ENCODE measurements around the gene STK26. TPM values are rescaled to one million over a fixed set of nuclear protein-coding genes. Genes with fewer than 3 reads are reported as not detected.

The STK26 gene
- total RNA-seq, 4 donors from 2014 or later: 8.6 to 12.6 (median 11.3) TPM

DNA sequence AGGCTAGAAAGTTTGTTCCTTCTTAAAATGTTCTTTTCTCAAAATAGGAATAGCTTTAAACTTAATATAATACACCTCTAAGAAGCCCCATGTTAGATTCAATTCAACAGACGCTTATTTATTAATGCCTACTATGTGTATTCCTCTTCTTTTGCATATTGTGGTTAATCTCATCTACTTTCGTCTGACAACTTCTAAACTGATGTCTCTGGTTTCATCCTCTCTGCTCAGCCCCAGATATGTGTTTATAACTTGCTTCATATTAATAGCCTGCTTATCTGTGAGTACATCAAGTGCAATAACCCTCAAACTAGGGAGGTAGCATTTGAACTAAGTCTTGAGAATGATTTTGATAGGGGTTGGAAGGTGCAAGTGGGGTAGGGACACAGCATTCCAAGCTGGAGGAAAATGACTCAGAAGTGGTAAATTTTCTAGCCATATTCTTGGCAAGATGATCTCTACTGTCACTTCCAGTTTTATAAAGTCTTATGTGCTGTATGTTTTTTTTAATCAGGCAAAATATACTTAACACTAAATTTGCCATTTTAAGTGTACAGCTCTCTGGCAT is 37.0 kb downstream of the STK26 start:
- Histone ChIP-seq H3K4me3 (no peak overlapping the region), H3K9me3 (no peaks in the 10 kb centered on the region), H3K4me1 (no peaks in the 10 kb centered on the region), H3K36me3 (no peaks in the 10 kb centered on the region), H3K27me3 (no peaks in the 10 kb centered on the region), H3K27ac (no peak overlapping the region)
- TF ChIP-seq POLR2AphosphoS5 (IDR thresholded peaks at IDR 0.05) (no peak), EP300 (IDR thresholded peaks at IDR 0.05) (no peak), POLR2A (IDR thresholded peaks at IDR 0.05) (no peak)
- TF ChIP-seq, protein P1, sequence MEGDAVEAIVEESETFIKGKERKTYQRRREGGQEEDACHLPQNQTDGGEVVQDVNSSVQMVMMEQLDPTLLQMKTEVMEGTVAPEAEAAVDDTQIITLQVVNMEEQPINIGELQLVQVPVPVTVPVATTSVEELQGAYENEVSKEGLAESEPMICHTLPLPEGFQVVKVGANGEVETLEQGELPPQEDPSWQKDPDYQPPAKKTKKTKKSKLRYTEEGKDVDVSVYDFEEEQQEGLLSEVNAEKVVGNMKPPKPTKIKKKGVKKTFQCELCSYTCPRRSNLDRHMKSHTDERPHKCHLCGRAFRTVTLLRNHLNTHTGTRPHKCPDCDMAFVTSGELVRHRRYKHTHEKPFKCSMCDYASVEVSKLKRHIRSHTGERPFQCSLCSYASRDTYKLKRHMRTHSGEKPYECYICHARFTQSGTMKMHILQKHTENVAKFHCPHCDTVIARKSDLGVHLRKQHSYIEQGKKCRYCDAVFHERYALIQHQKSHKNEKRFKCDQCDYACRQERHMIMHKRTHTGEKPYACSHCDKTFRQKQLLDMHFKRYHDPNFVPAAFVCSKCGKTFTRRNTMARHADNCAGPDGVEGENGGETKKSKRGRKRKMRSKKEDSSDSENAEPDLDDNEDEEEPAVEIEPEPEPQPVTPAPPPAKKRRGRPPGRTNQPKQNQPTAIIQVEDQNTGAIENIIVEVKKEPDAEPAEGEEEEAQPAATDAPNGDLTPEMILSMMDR (IDR thresholded peaks at IDR 0.05): no peak
- no peak for DNase-seq (ENCODE audit: low spot score in 2 of 2)
- WGBS: 67% methylated on average over 2 of the region's 2 CpGs

DNA sequence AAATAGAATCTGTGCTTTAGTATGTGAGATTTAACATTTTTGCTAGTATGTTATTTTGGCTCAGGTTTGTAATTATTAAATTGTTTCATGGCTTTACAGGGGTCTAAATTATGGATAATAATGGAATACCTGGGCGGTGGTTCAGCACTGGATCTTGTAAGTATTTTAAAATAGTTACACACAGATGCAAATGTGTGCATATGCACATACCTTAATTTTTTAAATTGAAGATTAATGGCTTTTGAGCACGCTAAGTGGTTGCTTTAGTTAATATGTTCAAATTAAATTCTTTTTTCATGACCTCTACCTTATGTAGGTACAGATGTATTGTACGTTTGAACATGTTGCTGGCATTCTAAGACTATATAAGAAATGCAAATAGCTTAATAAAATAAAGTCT is 40.2 kb downstream of the STK26 start:
- 71% methylated on average over 3 of the region's 3 CpGs for WGBS
- Histone ChIP-seq H3K4me1 (no peaks in the 10 kb centered on the region), H3K4me3 (no peak overlapping the region), H3K27me3 (no peaks in the 10 kb centered on the region), H3K27ac (no peak overlapping the region), H3K9me3 (no peaks in the 10 kb centered on the region), H3K36me3 (no peaks in the 10 kb centered on the region)
- DNase-seq (ENCODE audit: low spot score in 2 of 2): no peak
- no peak for TF ChIP-seq POLR2AphosphoS5 (IDR thresholded peaks at IDR 0.05)
- no peak for TF ChIP-seq POLR2A (IDR thresholded peaks at IDR 0.05)
- TF ChIP-seq, protein P1 (IDR thresholded peaks at IDR 0.05): no peak
- no peak for TF ChIP-seq EP300 (IDR thresholded peaks at IDR 0.05)

DNA sequence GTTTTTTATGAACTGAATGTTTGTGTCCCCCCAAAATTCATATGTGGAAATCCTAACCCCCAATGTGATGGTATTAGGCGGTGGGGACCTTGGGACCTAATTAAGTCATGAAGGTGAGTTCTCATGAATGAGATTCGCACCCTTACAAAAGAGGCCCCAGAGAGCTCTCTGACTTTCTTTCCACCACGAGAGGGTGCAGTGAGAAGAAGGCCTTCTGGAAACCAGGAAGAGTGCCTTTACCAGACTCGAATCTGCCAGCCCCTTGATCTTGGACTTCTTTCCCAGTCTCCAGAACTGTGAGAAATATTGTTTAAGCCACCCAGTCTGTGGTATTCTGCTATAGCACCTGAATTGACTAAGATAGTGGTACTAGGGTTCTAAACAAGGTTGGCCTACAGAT is 40.8 kb downstream of the STK26 start:
- WGBS: 71% methylated on average over 4 of the region's 4 CpGs

DNA sequence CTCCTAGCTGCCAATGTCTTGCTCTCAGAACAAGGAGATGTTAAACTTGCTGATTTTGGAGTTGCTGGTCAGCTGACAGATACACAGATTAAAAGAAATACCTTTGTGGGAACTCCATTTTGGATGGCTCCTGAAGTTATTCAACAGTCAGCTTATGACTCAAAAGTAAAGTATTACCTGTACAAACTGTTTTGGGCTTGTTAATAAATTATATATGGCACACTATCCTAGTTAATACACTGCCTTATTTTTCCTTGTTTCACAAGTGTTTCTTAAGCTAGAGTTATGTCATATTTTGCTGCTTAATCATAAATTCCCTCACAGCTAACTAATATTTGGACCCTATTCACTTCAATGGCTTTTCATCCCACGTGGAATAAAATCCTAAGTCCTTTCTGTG is 45.3 kb downstream of the STK26 start:
- no peaks in the 10 kb centered on the region for H3K4me1 ChIP-seq
- 52% methylated on average over 1 of the region's 1 CpG for WGBS
- H3K27me3 ChIP-seq: no peaks in the 10 kb centered on the region
- no peaks in the 10 kb centered on the region for H3K9me3 ChIP-seq
- H3K4me3 ChIP-seq: no peak overlapping the region
- no peak for DNase-seq (ENCODE audit: low spot score in 2 of 2)
- no peak overlapping the region for H3K27ac ChIP-seq
- TF ChIP-seq EP300 (IDR thresholded peaks at IDR 0.05) (no peak), POLR2AphosphoS5 (IDR thresholded peaks at IDR 0.05) (no peak), POLR2A (IDR thresholded peaks at IDR 0.05) (no peak)
- TF ChIP-seq, protein P1 (IDR thresholded peaks at IDR 0.05): no peak
- no peaks in the 10 kb centered on the region for H3K36me3 ChIP-seq

More for the DNA sequence above, 40.8 kb downstream of the STK26 start:
- Histone ChIP-seq H3K27ac (no peak overlapping the region), H3K4me3 (no peak overlapping the region), H3K36me3 (no peaks in the 10 kb centered on the region), H3K9me3 (no peaks in the 10 kb centered on the region), H3K27me3 (no peaks in the 10 kb centered on the region), H3K4me1 (no peaks in the 10 kb centered on the region)
- no peak for DNase-seq (ENCODE audit: low spot score in 2 of 2)
- TF ChIP-seq EP300 (IDR thresholded peaks at IDR 0.05): no peak

DNA sequence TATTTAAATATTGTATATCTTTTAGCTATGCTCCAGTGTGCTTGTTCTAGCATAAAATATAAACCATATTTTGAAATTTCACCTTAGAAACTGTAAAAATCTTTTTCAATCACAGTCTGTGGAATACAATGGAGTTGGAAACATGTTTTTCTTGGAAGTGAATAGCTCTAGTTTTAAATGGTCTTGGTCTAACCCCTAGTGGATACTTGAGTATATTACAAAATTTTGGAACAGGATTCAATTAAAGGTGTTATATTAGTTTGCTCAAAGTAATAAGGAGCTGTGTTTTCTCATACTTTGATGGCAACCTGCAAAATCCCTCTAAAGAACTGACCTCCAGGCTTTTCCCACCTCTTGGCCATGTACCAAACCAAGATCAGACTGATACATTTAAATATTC is 48.2 kb downstream of the STK26 start:
- no peak for DNase-seq (ENCODE audit: low spot score in 2 of 2)
- Histone ChIP-seq H3K27ac (no peak overlapping the region), H3K4me1 (no peaks in the 10 kb centered on the region), H3K27me3 (no peaks in the 10 kb centered on the region), H3K4me3 (no peak overlapping the region), H3K9me3 (no peaks in the 10 kb centered on the region), H3K36me3 (no peaks in the 10 kb centered on the region)
- no peak for TF ChIP-seq POLR2AphosphoS5 (IDR thresholded peaks at IDR 0.05)

DNA sequence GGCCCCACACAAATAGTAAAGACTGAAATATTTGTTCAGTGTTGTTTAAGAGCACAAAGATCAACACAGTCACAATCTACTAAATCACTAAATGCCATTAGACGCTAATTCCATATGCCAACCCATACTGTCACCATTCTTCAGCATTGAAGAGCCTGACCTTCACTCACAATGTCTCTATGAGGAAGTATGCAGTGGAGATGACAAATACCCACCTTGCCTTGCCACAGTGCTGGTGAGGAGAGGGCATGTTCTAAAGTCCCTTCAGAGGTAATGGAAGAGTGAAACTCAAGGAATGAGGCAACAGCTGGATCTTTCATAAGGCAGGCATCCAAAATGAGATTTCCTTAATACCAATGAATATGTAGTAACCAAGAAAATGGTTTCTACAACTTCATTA is 54.3 kb downstream of the STK26 start:
- H3K4me1 ChIP-seq: no peaks in the 10 kb centered on the region
- no peaks in the 10 kb centered on the region for H3K27me3 ChIP-seq
- H3K27ac ChIP-seq: no peak overlapping the region
- no peak for DNase-seq (ENCODE audit: low spot score in 2 of 2)
- no peak overlapping the region for H3K4me3 ChIP-seq
- H3K36me3 ChIP-seq: no peaks in the 10 kb centered on the region
- 81% methylated on average over 1 of the region's 1 CpG for WGBS
- no peak for TF ChIP-seq EP300 (IDR thresholded peaks at IDR 0.05)
- TF ChIP-seq POLR2A (IDR thresholded peaks at IDR 0.05): no peak
- no peak for TF ChIP-seq POLR2AphosphoS5 (IDR thresholded peaks at IDR 0.05)
- TF ChIP-seq, protein P1 (IDR thresholded peaks at IDR 0.05): no peak
- no peaks in the 10 kb centered on the region for H3K9me3 ChIP-seq
